A549 (cell line): ENCODE measurements around the gene HSP90AA1.

Source experiments
- CHD2 ChIP-seq: fragments of 150-350 bp; IDR thresholded peaks from 2 replicates; pipeline ENCODE4 v1.6.1; 2014; ENCODE audit warnings: low read length; ENCODE audit not compliant: partially characterized antibody
- HMGXB4 ChIP-seq: fragments of 250-450 bp; sonication (Bioruptor Pico); IDR thresholded peaks from 2 replicates; pipeline ENCODE4 v1.5.0; 2021; ENCODE audit warnings: mild to moderate bottlenecking, moderate library complexity, borderline replicate concordance
- HOXA7 ChIP-seq: fragments of 250-450 bp; sonication (Bioruptor Pico); IDR thresholded peaks from 2 replicates; pipeline ENCODE4 v1.5.0; 2020; ENCODE audit warnings: mild to moderate bottlenecking, moderate library complexity
- KDM1A ChIP-seq: fragments of 200-600 bp; sonication (generic); IDR thresholded peaks from 2 replicates; pipeline ENCODE4 v1.6.1; 2016; ENCODE audit warnings: low read depth, mild to moderate bottlenecking
- MAFK ChIP-seq: fragments of 450-650 bp; IDR thresholded peaks from 2 replicates; pipeline ENCODE4 v1.6.1; 2014; ENCODE audit not compliant: partially characterized antibody
- RAD21 ChIP-seq, 2 experiments: fragments of >200 bp in 1 of 2; sonication (Bioruptor Twin) in 1 of 2; formaldehyde crosslinking in 1 of 2; IDR thresholded peaks in 1 of 2; conservative IDR thresholded peaks in 1 of 2; 2 replicates in 1 of 2; 3 replicates in 1 of 2; pipeline ENCODE4 v1.6.1; 2012 to 2018; ENCODE audit warnings: inconsistent platforms in 1 of 2
- RFX5 ChIP-seq: fragments of 450-650 bp; IDR thresholded peaks from 2 replicates; pipeline ENCODE4 v1.7.1; 2014; ENCODE audit warnings: antibody characterized with exemption, mild to moderate bottlenecking, moderate library complexity
- RNF2 ChIP-seq: fragments of 200-600 bp; sonication (generic); IDR thresholded peaks from 2 replicates; pipeline ENCODE4 v1.6.1; 2016; ENCODE audit warnings: low read depth, mild to moderate bottlenecking, antibody characterized with exemption, moderate library complexity, borderline replicate concordance
- TFCP2L1 ChIP-seq: fragments of 250-450 bp; sonication (Bioruptor Pico); IDR thresholded peaks from 2 replicates; pipeline ENCODE4 v1.5.0; 2021; ENCODE audit warnings: mild to moderate bottlenecking
- TF ChIP-seq, protein P1 (sequence below): fragments of >200 bp; sonication (Bioruptor Twin); formaldehyde crosslinking; IDR thresholded peaks from 3 replicates; pipeline ENCODE4 v1.5.1; 2016

GRCh38 chr14:102116361-102117180 lies 29.7 kb upstream of the HSP90AA1 start:
- TF ChIP-seq MAFK (no peak), RFX5 (no peak), HMGXB4 (CRISPR knock-in tag) (no peak), RAD21 (conservative IDR thresholded peaks at IDR 0.05 in 1 of 2, IDR thresholded peaks at IDR 0.05 in 1 of 2) (no peak), RNF2 (no peak), HOXA7 (CRISPR knock-in tag) (no peak), TFCP2L1 (CRISPR knock-in tag) (no peak), KDM1A (no peak), CHD2 (no peak)
- TF ChIP-seq, protein P1, sequence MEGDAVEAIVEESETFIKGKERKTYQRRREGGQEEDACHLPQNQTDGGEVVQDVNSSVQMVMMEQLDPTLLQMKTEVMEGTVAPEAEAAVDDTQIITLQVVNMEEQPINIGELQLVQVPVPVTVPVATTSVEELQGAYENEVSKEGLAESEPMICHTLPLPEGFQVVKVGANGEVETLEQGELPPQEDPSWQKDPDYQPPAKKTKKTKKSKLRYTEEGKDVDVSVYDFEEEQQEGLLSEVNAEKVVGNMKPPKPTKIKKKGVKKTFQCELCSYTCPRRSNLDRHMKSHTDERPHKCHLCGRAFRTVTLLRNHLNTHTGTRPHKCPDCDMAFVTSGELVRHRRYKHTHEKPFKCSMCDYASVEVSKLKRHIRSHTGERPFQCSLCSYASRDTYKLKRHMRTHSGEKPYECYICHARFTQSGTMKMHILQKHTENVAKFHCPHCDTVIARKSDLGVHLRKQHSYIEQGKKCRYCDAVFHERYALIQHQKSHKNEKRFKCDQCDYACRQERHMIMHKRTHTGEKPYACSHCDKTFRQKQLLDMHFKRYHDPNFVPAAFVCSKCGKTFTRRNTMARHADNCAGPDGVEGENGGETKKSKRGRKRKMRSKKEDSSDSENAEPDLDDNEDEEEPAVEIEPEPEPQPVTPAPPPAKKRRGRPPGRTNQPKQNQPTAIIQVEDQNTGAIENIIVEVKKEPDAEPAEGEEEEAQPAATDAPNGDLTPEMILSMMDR, result no peak
